Mesendoderm (in vitro differentiated cells): ENCODE results near the gene RHBDF2.
A peak's percentile ranks its signal among the peaks of the same experiment; 100 is the strongest.

Experiments used
- DNase-seq: peaks from one replicate; pipeline ENCODE4 v3.0.0; 2013
- H2AK5ac ChIP-seq: 2 replicates; pipeline ENCODE4 v1.6.1; 2013; ENCODE audit warnings: low read length, inconsistent platforms
- H2BK120ac ChIP-seq: 2 replicates; pipeline ENCODE4 v1.6.1; 2013; ENCODE audit warnings: low read depth, mild to moderate bottlenecking, low read length, moderate library complexity, mixed read lengths
- H2BK15ac ChIP-seq: replicated peaks from 2 replicates; pipeline ENCODE4 v1.6.1; 2013; ENCODE audit warnings: low read depth, mild to moderate bottlenecking, moderate library complexity
- H2BK5ac ChIP-seq: 2 replicates; pipeline ENCODE4 v1.6.1; 2013; ENCODE audit warnings: low read length, inconsistent platforms
- H3K18ac ChIP-seq: 2 replicates; pipeline ENCODE4 v1.6.1; 2013; ENCODE audit warnings: mild to moderate bottlenecking, low read length, mixed read lengths
- H3K23ac ChIP-seq: one replicate; pipeline ENCODE4 v1.6.1; 2013; ENCODE audit warnings: low read length
- H3K27ac ChIP-seq: 2 replicates; pipeline ENCODE4 v1.5.1; 2013; ENCODE audit warnings: low read depth, mild to moderate bottlenecking, inconsistent platforms, low read length, moderate library complexity
- H3K27me3 ChIP-seq: 2 replicates; pipeline ENCODE4 v1.6.1; 2013; ENCODE audit warnings: low read length, control low read depth, mild to moderate bottlenecking, inconsistent platforms; ENCODE audit not compliant: insufficient read depth, poor library complexity
- H3K36me3 ChIP-seq: 2 replicates; pipeline ENCODE4 v1.6.1; 2013; ENCODE audit warnings: low read length, inconsistent platforms; ENCODE audit not compliant: control insufficient read depth, insufficient read depth
- H3K4ac ChIP-seq: one replicate; pipeline ENCODE4 v1.6.1; 2013; ENCODE audit warnings: low read depth, mild to moderate bottlenecking, low read length, moderate library complexity
- H3K4me1 ChIP-seq: 2 replicates; pipeline ENCODE4 v1.6.1; 2013; ENCODE audit warnings: low read depth, low read length, inconsistent platforms; ENCODE audit not compliant: control insufficient read depth
- H3K4me2 ChIP-seq: 2 replicates; pipeline ENCODE4 v1.6.1; 2013; ENCODE audit warnings: low read length
- H3K4me3 ChIP-seq: 2 replicates; pipeline ENCODE4 v1.5.1; 2013; ENCODE audit warnings: mild to moderate bottlenecking, low read length
- H3K56ac ChIP-seq: one replicate; pipeline ENCODE4 v1.6.1; 2013; ENCODE audit warnings: low read length
- H3K79me1 ChIP-seq: 2 replicates; pipeline ENCODE4 v1.6.1; 2013; ENCODE audit warnings: low read length, inconsistent platforms
- H3K79me2 ChIP-seq: 2 replicates; pipeline ENCODE4 v1.6.1; 2013; ENCODE audit warnings: mild to moderate bottlenecking, low read length; ENCODE audit not compliant: control insufficient read depth, insufficient read depth
- H3K9ac ChIP-seq: 2 replicates; pipeline ENCODE4 v1.6.1; 2013; ENCODE audit warnings: low read length, inconsistent platforms
- H4K5ac ChIP-seq: one replicate; pipeline ENCODE4 v1.6.1; 2013; ENCODE audit warnings: low read length
- H4K8ac ChIP-seq: one replicate; pipeline ENCODE4 v1.6.1; 2013; ENCODE audit warnings: low read depth, mild to moderate bottlenecking, control low read depth, low read length, moderate library complexity
- WGBS: extraction: QIAGEN DNeasy Blood & Tissue Kit; methylation state at CpG from one replicate; pipeline ENCODE4 v1.1.7; 2013; ENCODE audit warnings: low lambda C conversion rate, missing lambda C conversion rate; ENCODE audit not compliant: insufficient coverage; ENCODE audit errors: extremely low coverage; 5-methylcytosine and 5-hydroxymethylcytosine counted together

The RHBDF2 gene

GRCh38 chr17:76437467-76438402 is 63.5 kb downstream of the RHBDF2 start:
- Histone ChIP-seq H3K4me1 (peaks cover 25% of the 10 kb centered on the region), H2BK15ac (no peak overlapping the region), H3K36me3 (no peaks in the 10 kb centered on the region), H3K79me2 (peaks cover 69% of the 10 kb centered on the region), H2BK5ac (no peak overlapping the region), H2BK120ac (no peak overlapping the region), H3K27ac (no peak overlapping the region), H3K27me3 (no peaks in the 10 kb centered on the region), H3K23ac (no peak overlapping the region), H4K8ac (no peak overlapping the region), H3K4me2 (no peak overlapping the region), H2AK5ac (no peak overlapping the region), H3K56ac (no peak overlapping the region), H3K9ac (no peak overlapping the region), H3K18ac (no peak overlapping the region), H3K4me3 (no peak overlapping the region), H4K5ac (no peak overlapping the region), H3K4ac (no peak overlapping the region), H3K79me1 (peaks cover 33% of the 10 kb centered on the region)
- no CpG with 5 or more reads among the region's 13 CpGs for whole genome bisulfite sequencing
- no peak for DNase-seq

- Histone ChIP-seq H3K4me1 (peaks cover 11% of the 10 kb centered on the region), H4K5ac (no peak overlapping the region), H3K4me3 (no peak overlapping the region), H3K23ac (no peak overlapping the region), H3K79me1 (peaks cover 31% of the 10 kb centered on the region), H3K79me2 (peaks cover 67% of the 10 kb centered on the region), H2BK5ac (no peak overlapping the region), H3K27me3 (no peaks in the 10 kb centered on the region), H3K56ac (no peak overlapping the region), H3K27ac (no peak overlapping the region), H3K4me2 (no peak overlapping the region), H3K36me3 (no peaks in the 10 kb centered on the region), H2BK120ac (no peak overlapping the region), H3K18ac (no peak overlapping the region), H3K4ac (no peak overlapping the region), H3K9ac (no peak overlapping the region), H2BK15ac (no peak overlapping the region), H2AK5ac (no peak overlapping the region), H4K8ac (no peak overlapping the region)
- WGBS, result no CpG with 5 or more reads among the region's 11 CpGs
- DNase-seq, result no peak
Measured at GRCh38 chr17:76435751-76436150, 65.5 kb downstream of the RHBDF2 start.

GRCh38 chr17:76434870-76435269 is 66.4 kb downstream of the RHBDF2 start:
- H3K79me1 ChIP-seq, result peaks cover 31% of the 10 kb centered on the region
- no peak overlapping the region for H4K8ac ChIP-seq
- H3K4me1 ChIP-seq, result peaks cover 9% of the 10 kb centered on the region
- WGBS, result no CpG with 5 or more reads among the region's 7 CpGs
- no peak overlapping the region for H3K4me2 ChIP-seq
- H2BK15ac ChIP-seq, result no peak overlapping the region
- no peaks in the 10 kb centered on the region for H3K27me3 ChIP-seq
- H3K36me3 ChIP-seq, result no peaks in the 10 kb centered on the region
- no peak overlapping the region for H3K23ac ChIP-seq
- peaks cover 64% of the 10 kb centered on the region for H3K79me2 ChIP-seq
- no peak overlapping the region for H3K9ac ChIP-seq
- no peak overlapping the region for H3K18ac ChIP-seq
- H3K4me3 ChIP-seq, result no peak overlapping the region
- no peak overlapping the region for H2BK120ac ChIP-seq
- H3K56ac ChIP-seq, result no peak overlapping the region
- no peak overlapping the region for H2AK5ac ChIP-seq
- H2BK5ac ChIP-seq, result no peak overlapping the region
- H3K4ac ChIP-seq, result no peak overlapping the region
- H4K5ac ChIP-seq, result no peak overlapping the region
- H3K27ac ChIP-seq, result no peak overlapping the region
- DNase-seq, result no peak

GRCh38 chr17:76433693-76434092 is 67.5 kb downstream of the RHBDF2 start:
- H2BK120ac ChIP-seq, result no peak overlapping the region
- H3K27ac ChIP-seq, result no peak overlapping the region
- no peak for DNase-seq
- H2AK5ac ChIP-seq, result no peak overlapping the region
- H3K56ac ChIP-seq, result no peak overlapping the region
- no CpG with 5 or more reads among the region's 9 CpGs for WGBS
- no peak overlapping the region for H3K4me2 ChIP-seq
- peaks cover 25% of the 10 kb centered on the region for H3K79me1 ChIP-seq
- no peak overlapping the region for H3K4ac ChIP-seq
- H4K5ac ChIP-seq, result no peak overlapping the region
- no peak overlapping the region for H4K8ac ChIP-seq
- no peak overlapping the region for H3K18ac ChIP-seq
- no peak overlapping the region for H3K4me3 ChIP-seq
- no peaks in the 10 kb centered on the region for H3K36me3 ChIP-seq
- H3K27me3 ChIP-seq, result no peaks in the 10 kb centered on the region
- H3K4me1 ChIP-seq, result peaks cover 5% of the 10 kb centered on the region
- no peak overlapping the region for H2BK15ac ChIP-seq
- no peak overlapping the region for H2BK5ac ChIP-seq
- H3K23ac ChIP-seq, result no peak overlapping the region
- H3K9ac ChIP-seq, result no peak overlapping the region
- H3K79me2 ChIP-seq, result peaks cover 58% of the 10 kb centered on the region

- Histone ChIP-seq H3K4me2 (no peak overlapping the region), H3K79me1 (peaks cover 26% of the 10 kb centered on the region), H3K27ac (no peak overlapping the region), H2BK5ac (no peak overlapping the region), H4K5ac (no peak overlapping the region), H3K18ac (no peak overlapping the region), H3K4me3 (no peak overlapping the region), H3K4ac (no peak overlapping the region), H4K8ac (no peak overlapping the region), H3K27me3 (no peaks in the 10 kb centered on the region), H2BK120ac (no peak overlapping the region), H3K4me1 (peaks cover 5% of the 10 kb centered on the region), H3K36me3 (no peaks in the 10 kb centered on the region), H3K23ac (no peak overlapping the region), H3K79me2 (peaks cover 53% of the 10 kb centered on the region), H2BK15ac (no peak overlapping the region), H2AK5ac (no peak overlapping the region), H3K56ac (no peak overlapping the region), H3K9ac (no peak overlapping the region)
- DNase-seq, result peak; percentile 55
- WGBS, result no CpG with 5 or more reads among the region's 3 CpGs
Measured at GRCh38 chr17:76432712-76433336, 68.4 kb downstream of the RHBDF2 start.
